CD4-positive, CD25-positive, alpha-beta regulatory T cell (primary cell): Measurements from ENCODE around the gene IL24. TPM values are rescaled to one million over a fixed set of nuclear protein-coding genes. Genes with fewer than 3 reads are reported as not detected.

ENCODE experiments used
- ATAC-seq, 2 donors: fragments of 150-1000 bp; cut with Tn5 transposase; one replicate each; pipeline ENCODE4 v1.10.0; 2021; ENCODE audit warnings: low read depth in 2 of 2, moderate number of reproducible peaks in 2 of 2, moderate library complexity in 1 of 2
- DNase-seq, 3 donors: peaks; one replicate each; pipeline versions ENCODE4 v3.0.0 to v3.0.0-alpha.2; 2012 to 2022; ENCODE audit warnings: mixed read lengths in 1 of 3
- H3K27ac ChIP-seq: one replicate; pipeline ENCODE4 v1.7.0; 2013; ENCODE audit warnings: mild to moderate bottlenecking, low read length; ENCODE audit not compliant: insufficient read depth, poor library complexity, severe bottlenecking
- H3K27me3 ChIP-seq: one replicate; pipeline ENCODE4 v1.7.0; 2013; ENCODE audit warnings: low read length; ENCODE audit not compliant: control insufficient read depth, insufficient read depth
- H3K36me3 ChIP-seq: one replicate; pipeline ENCODE4 v1.7.0; 2013; ENCODE audit warnings: mild to moderate bottlenecking, low read length, moderate library complexity; ENCODE audit not compliant: control insufficient read depth, insufficient read depth
- H3K4me1 ChIP-seq: 2 replicates; pipeline ENCODE4 v1.7.0; 2013; ENCODE audit warnings: mild to moderate bottlenecking, low read length; ENCODE audit not compliant: insufficient read depth, control insufficient read depth, poor library complexity, severe bottlenecking
- H3K4me3 ChIP-seq: one replicate; pipeline ENCODE4 v1.7.0; 2013; ENCODE audit warnings: low read depth, mild to moderate bottlenecking, low read length, moderate library complexity
- H3K9me3 ChIP-seq, 2 experiments: 1 replicate in 1 of 2; 2 replicates in 1 of 2; pipeline ENCODE4 v1.7.0; 2013; ENCODE audit warnings: low read length in 2 of 2, mild to moderate bottlenecking in 1 of 2, moderate library complexity in 1 of 2; ENCODE audit not compliant: control insufficient read depth in 2 of 2
- H3K27ac Mint-ChIP-seq, 3 donors: one replicate each; pipeline ENCODE4 v1.8.0; 2020 to 2022; ENCODE audit warnings: mild to moderate bottlenecking in 3 of 3, mixed read lengths in 3 of 3, moderate library complexity in 2 of 3
- H3K27me3 Mint-ChIP-seq: one replicate; pipeline ENCODE4 v1.8.0; 2022; ENCODE audit warnings: mild to moderate bottlenecking, mixed read lengths
- H3K36me3 Mint-ChIP-seq: one replicate; pipeline ENCODE4 v1.8.0; 2020; ENCODE audit warnings: mixed read lengths
- H3K4me1 Mint-ChIP-seq, 4 donors: one replicate each; pipeline ENCODE4 v1.8.0; 2020 to 2022; ENCODE audit warnings: mixed read lengths in 4 of 4, mild to moderate bottlenecking in 1 of 4
- H3K4me3 Mint-ChIP-seq, 4 donors: one replicate each; pipeline ENCODE4 v1.8.0; 2020 to 2022; ENCODE audit warnings: mild to moderate bottlenecking in 4 of 4, mixed read lengths in 4 of 4, moderate library complexity in 3 of 4
- H3K9me3 Mint-ChIP-seq, 7 donors: one replicate each; pipeline ENCODE4 v1.8.0; 2020 to 2022; ENCODE audit warnings: mixed read lengths in 7 of 7, mild to moderate bottlenecking in 3 of 7, moderate library complexity in 2 of 7
- polyA plus RNA-seq, 4 donors: library from polyadenylated mRNA; unstranded; fragments of 300-500 nt; fragmentation: Illumina TruSeq; gene quantifications; one replicate each; pipeline ENCODE4 v1.2.3, GENCODE V29; 2021
- total RNA-seq: library from RNA; stranded (reverse); gene quantifications from one replicate; pipeline ENCODE4 v1.2.3, GENCODE V29; 2022

Gene IL24
- total and polyA plus RNA-seq, 5 donors from 2014 or later = 25.0 to 36.3 (median 29.6) TPM; not detected in 1

DNA sequence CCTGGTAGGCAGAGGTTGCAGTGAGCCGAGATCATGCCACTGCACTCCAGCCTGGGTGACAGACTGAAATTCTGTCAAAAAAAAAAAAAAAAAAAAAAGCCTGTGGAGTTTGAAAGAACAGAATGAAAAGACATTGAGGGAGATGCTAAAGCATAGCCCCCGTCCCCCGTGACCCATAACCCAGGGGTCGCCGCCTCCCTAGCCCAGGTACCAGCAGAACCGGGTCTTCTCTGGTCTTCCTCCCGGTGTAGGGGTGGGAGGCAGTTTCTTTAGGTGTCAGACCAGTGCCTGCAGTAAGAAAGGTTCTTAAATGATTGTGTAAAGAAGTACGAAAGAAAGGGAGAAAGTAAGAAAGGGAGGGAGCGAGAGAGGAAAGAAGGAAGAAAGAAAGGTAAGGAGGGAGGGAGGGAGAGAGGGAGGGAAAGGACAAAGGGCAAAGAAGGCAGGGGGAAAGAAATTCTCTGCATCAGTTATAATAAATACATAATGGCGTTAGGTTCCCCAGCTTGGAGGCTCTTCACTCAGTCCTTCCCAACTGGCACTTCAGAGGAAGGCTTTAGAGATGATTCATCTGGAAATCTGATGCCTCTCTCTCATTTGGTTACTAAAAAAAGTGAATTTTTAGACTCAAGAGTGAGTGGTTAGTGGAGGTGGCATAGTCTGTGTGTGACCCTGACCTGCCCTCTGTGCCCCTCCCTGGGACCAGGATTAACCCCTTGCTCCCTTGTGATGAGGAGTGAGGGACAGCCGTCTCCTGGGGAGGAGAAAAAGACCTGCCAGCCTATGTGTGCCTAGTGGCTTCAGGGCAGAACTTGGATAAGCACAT, 1.1 kb downstream of the IL24 start:
- Histone ChIP-seq H3K4me3 (no peak overlapping the region), H3K4me1 (peaks cover 4% of the 10 kb centered on the region), H3K27ac (no peak overlapping the region), H3K36me3 (peaks cover 9% of the 10 kb centered on the region), H3K9me3 (no peaks in the 10 kb centered on the region), H3K27me3 (no peaks in the 10 kb centered on the region)
- Mint-ChIP-seq H3K4me1 (peaks cover 8 to 69% (median 28%) of the 10 kb centered on the region in 4 donors), H3K9me3 (peaks cover 0 to 1% (median 0%) of the 10 kb centered on the region in 7 donors), H3K27me3 (no peaks in the 10 kb centered on the region), H3K36me3 (peaks cover 18% of the 10 kb centered on the region), H3K27ac (peak overlapping the region; percentile 32 to 81 (median 62)), H3K4me3 (no peak overlapping the region)
- no peak for DNase-seq
- ATAC-seq = no peak

DNA sequence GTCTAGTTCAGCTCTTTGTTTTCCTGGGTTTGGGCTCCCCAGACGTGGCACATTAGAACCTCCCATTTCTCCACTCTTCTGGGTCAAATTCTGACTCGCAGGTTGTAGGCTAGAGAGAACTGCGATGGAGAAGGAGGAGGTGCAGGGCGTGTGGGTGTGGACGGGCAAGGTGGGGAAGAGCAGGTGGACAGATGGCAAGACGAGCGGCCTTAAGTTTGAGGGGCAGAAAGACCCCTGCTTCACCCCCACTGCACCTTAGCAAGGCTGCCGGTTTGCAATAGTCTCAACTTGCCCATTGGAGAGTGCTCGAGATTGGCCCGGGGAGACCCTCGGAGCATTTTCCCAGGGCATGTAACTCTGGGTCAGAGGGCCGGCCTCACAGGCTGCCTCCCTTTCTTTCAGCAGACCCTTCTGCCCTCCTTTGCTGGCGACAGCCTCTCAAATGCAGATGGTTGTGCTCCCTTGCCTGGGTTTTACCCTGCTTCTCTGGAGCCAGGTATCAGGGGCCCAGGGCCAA, 1.7 kb downstream of the IL24 start:
- Histone ChIP-seq H3K4me1 (peaks cover 4% of the 10 kb centered on the region), H3K36me3 (peaks cover 16% of the 10 kb centered on the region), H3K27ac (peak overlapping the region; percentile 6), H3K27me3 (no peaks in the 10 kb centered on the region), H3K9me3 (no peaks in the 10 kb centered on the region), H3K4me3 (no peak overlapping the region)
- peaks cover 22% of the 10 kb centered on the region for H3K36me3 Mint-ChIP-seq
- peaks cover 8 to 73% (median 29%) of the 10 kb centered on the region in 4 donors for H3K4me1 Mint-ChIP-seq
- no peak overlapping the region for H3K4me3 Mint-ChIP-seq
- peak overlapping the region; percentile 62 to 81 (median 81) for H3K27ac Mint-ChIP-seq
- ATAC-seq = no peak
- H3K27me3 Mint-ChIP-seq = no peaks in the 10 kb centered on the region
- H3K9me3 Mint-ChIP-seq = peaks cover 0 to 1% (median 0%) of the 10 kb centered on the region in 7 donors
- DNase-seq = no peak

DNA sequence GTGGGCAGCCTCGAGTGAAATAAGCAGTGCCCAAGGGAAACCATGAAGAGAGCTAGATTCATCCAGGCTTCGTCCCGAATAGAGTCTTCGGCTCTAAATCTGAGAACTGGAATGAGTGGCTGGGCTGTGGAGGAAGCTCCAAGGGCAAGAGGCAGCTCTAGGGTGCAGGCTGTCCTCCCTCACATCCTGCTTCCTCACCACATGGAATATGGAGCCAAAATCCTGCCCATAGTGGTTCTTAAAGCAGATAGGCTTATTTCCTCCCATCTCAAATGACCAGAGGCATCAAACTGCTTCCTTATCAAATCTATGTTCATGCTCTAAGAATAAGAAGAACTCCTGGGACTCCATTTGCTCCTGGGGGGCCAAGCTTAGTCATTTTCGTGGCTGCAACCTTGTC, 2.5 kb downstream of the IL24 start:
- H3K27ac Mint-ChIP-seq = peak overlapping the region; percentile 26 to 81 (median 44)
- H3K27ac ChIP-seq = no peak overlapping the region

DNA sequence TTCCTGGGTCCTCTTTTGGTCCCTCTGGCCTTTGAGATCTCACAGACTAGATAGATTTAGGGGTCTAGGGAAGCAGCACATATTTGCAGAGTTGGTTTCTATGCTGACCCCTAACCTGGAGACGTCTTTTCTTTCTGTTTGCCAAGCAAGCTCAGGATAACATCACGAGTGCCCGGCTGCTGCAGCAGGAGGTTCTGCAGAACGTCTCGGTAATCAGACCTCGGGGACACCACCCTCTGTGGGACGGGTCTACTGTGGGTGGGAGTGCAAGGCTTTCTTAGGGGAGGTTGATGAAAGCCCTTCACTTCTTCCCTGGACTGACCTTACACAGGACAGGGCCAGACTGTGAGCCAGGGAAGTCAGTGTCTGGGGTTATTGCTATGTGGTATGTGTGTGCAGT, 2.9 kb downstream of the IL24 start:
- H3K27ac Mint-ChIP-seq = peak overlapping the region; percentile 44 to 81 (median 57)
- peaks cover 28% of the 10 kb centered on the region for H3K36me3 ChIP-seq
- DNase-seq (no peak), ATAC-seq (no peak)
- H3K4me3 ChIP-seq = no peak overlapping the region
- no peaks in the 10 kb centered on the region for H3K9me3 ChIP-seq
- peak overlapping the region in 1 of 4 donors; percentile 5 for H3K4me3 Mint-ChIP-seq
- H3K27me3 Mint-ChIP-seq = no peaks in the 10 kb centered on the region
- peaks cover 34% of the 10 kb centered on the region for H3K36me3 Mint-ChIP-seq
- H3K9me3 Mint-ChIP-seq = peaks cover 0 to 1% (median 0%) of the 10 kb centered on the region in 7 donors
- H3K27ac ChIP-seq = peak overlapping the region; percentile 18
- peaks cover 11% of the 10 kb centered on the region for H3K4me1 ChIP-seq
- H3K27me3 ChIP-seq = no peaks in the 10 kb centered on the region
- H3K4me1 Mint-ChIP-seq = peaks cover 9 to 84% (median 36%) of the 10 kb centered on the region in 4 donors

More for the DNA sequence above, 2.5 kb downstream of the IL24 start:
- Histone ChIP-seq H3K4me3 (no peak overlapping the region), H3K4me1 (peaks cover 6% of the 10 kb centered on the region), H3K36me3 (peaks cover 23% of the 10 kb centered on the region), H3K9me3 (no peaks in the 10 kb centered on the region), H3K27me3 (no peaks in the 10 kb centered on the region)
- peaks cover 0 to 1% (median 0%) of the 10 kb centered on the region in 7 donors for H3K9me3 Mint-ChIP-seq
- ATAC-seq (no peak), DNase-seq (no peak)
- peaks cover 8 to 80% (median 32%) of the 10 kb centered on the region in 4 donors for H3K4me1 Mint-ChIP-seq
- H3K4me3 Mint-ChIP-seq = peak overlapping the region in 1 of 4 donors; percentile 5
- peaks cover 29% of the 10 kb centered on the region for H3K36me3 Mint-ChIP-seq
- H3K27me3 Mint-ChIP-seq = no peaks in the 10 kb centered on the region

DNA sequence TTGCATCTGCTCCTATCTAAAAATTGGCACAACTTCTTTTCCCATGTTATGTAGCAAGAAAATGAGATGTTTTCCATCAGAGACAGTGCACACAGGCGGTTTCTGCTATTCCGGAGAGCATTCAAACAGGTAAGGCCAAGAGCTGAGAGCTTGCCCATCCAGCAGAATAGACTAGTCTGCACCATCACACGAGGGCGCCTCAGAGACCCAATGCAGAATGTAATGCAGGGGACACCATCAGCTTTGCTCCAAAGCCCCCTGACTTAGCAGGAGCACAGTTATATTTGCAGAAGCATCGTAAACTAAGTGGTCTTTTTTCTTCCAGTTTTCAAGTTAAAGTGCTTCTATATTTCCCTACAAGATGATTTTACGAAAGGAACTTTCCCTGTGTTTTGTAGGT, 4.7 kb downstream of the IL24 start:
- no peaks in the 10 kb centered on the region for H3K27me3 ChIP-seq
- Mint-ChIP-seq H3K36me3 (peaks cover 48% of the 10 kb centered on the region), H3K27me3 (no peaks in the 10 kb centered on the region), H3K4me3 (no peak overlapping the region), H3K27ac (peak overlapping the region in 2 of 3 donors; percentile 44 to 81), H3K4me1 (peaks cover 14 to 94% (median 52%) of the 10 kb centered on the region in 4 donors), H3K9me3 (no peaks in the 10 kb centered on the region)
- H3K27ac ChIP-seq = no peak overlapping the region
- H3K36me3 ChIP-seq = peaks cover 42% of the 10 kb centered on the region
- H3K4me1 ChIP-seq = peaks cover 28% of the 10 kb centered on the region
- H3K4me3 ChIP-seq = no peak overlapping the region
- DNase-seq (no peak), ATAC-seq (no peak)
- H3K9me3 ChIP-seq = no peaks in the 10 kb centered on the region

DNA sequence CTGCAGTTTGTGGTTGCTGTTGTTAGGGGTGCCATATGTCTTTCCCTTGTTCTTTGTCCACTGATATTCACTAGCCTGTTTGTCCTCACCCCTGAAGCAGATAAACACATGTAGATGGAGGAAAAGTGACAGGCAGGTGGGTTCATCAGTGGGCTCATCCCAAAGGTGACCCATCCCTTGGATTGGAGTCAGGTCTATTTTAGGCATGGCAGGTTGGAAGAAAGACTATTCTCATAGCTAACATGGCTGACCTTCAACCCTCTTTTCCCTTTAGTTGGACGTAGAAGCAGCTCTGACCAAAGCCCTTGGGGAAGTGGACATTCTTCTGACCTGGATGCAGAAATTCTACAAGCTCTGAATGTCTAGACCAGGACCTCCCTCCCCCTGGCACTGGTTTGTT, 5.5 kb downstream of the IL24 start:
- peaks cover 14 to 94% (median 49%) of the 10 kb centered on the region in 4 donors for H3K4me1 Mint-ChIP-seq

DNA sequence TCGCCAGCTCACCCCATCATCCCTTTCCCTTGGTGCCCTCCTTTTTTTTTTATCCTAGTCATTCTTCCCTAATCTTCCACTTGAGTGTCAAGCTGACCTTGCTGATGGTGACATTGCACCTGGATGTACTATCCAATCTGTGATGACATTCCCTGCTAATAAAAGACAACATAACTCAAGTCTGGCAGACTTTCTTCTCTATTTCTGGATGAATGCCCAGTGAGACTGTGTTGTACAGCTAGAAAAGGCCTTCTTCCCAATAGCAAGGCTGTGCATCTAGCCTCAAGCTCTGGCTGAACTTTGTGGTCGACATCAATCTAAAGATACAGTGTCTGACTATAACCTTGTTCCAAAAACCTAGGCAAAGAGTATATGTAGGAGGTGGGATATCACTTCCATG, 6.4 kb downstream of the IL24 start:
- Mint-ChIP-seq H3K27me3 (no peaks in the 10 kb centered on the region), H3K27ac (peak overlapping the region in 2 of 3 donors; percentile 54 to 67), H3K4me1 (peaks cover 21 to 96% (median 57%) of the 10 kb centered on the region in 4 donors), H3K9me3 (no peaks in the 10 kb centered on the region), H3K4me3 (peak overlapping the region in 2 of 4 donors; percentile 45 to 88), H3K36me3 (peaks cover 54% of the 10 kb centered on the region)
- DNase-seq = no peak
- no peak for ATAC-seq
- H3K9me3 ChIP-seq = no peaks in the 10 kb centered on the region
- no peak overlapping the region for H3K27ac ChIP-seq
- H3K4me1 ChIP-seq = peaks cover 45% of the 10 kb centered on the region
- no peaks in the 10 kb centered on the region for H3K27me3 ChIP-seq
- peaks cover 59% of the 10 kb centered on the region for H3K36me3 ChIP-seq
- H3K4me3 ChIP-seq = no peak overlapping the region

More for the DNA sequence above, 5.5 kb downstream of the IL24 start:
- peaks cover 49% of the 10 kb centered on the region for H3K36me3 ChIP-seq
- H3K9me3 Mint-ChIP-seq = no peaks in the 10 kb centered on the region
- no peak overlapping the region for H3K4me3 ChIP-seq
- no peaks in the 10 kb centered on the region for H3K27me3 Mint-ChIP-seq
- H3K4me1 ChIP-seq = peaks cover 35% of the 10 kb centered on the region
- no peak overlapping the region for H3K27ac ChIP-seq
- H3K4me3 Mint-ChIP-seq = peak overlapping the region in 1 of 4 donors; percentile 33
- H3K9me3 ChIP-seq = no peaks in the 10 kb centered on the region
- DNase-seq = no peak
- peak overlapping the region; percentile 5 to 90 (median 54) for H3K27ac Mint-ChIP-seq
- H3K27me3 ChIP-seq = no peaks in the 10 kb centered on the region
- no peak for ATAC-seq
- H3K36me3 Mint-ChIP-seq = peaks cover 48% of the 10 kb centered on the region
